ENCODE measurements around the gene DCN. TPM values are rescaled to one million over a fixed set of nuclear protein-coding genes. Genes with fewer than 3 reads are reported as not detected.
A peak's percentile ranks its signal among the peaks of the same experiment; 100 is the strongest.

The DCN gene
- total RNA-seq, 2 donors from 2014 or later: not detected

GRCh38 chr12:91109581-91110310, 72.9 kb downstream of the DCN start:
- Mint-ChIP-seq H3K27ac (no peak overlapping the region), H3K4me1 (no peaks in the 10 kb centered on the region)

GRCh38 chr12:91109148-91109564, 73.5 kb downstream of the DCN start:
- no peaks in the 10 kb centered on the region for H3K4me1 Mint-ChIP-seq
- ATAC-seq (replicated peaks): peak; percentile 59
- H3K4me3 Mint-ChIP-seq: no peak overlapping the region
- no peaks in the 10 kb centered on the region for H3K36me3 Mint-ChIP-seq (ENCODE audit: low read depth)
- peaks cover 4% of the 10 kb centered on the region for H3K27me3 Mint-ChIP-seq
- H3K9me3 Mint-ChIP-seq: no peaks in the 10 kb centered on the region
- no peak overlapping the region for H3K27ac Mint-ChIP-seq

More at GRCh38 chr12:91109581-91110310, 72.9 kb downstream of the DCN start:
- no peak overlapping the region for H3K4me3 Mint-ChIP-seq
- no peaks in the 10 kb centered on the region for H3K36me3 Mint-ChIP-seq (ENCODE audit: low read depth)
- no peaks in the 10 kb centered on the region for H3K9me3 Mint-ChIP-seq
- peaks cover 4% of the 10 kb centered on the region for H3K27me3 Mint-ChIP-seq
- no peak for ATAC-seq (replicated peaks)

- Mint-ChIP-seq H3K36me3 (ENCODE audit: low read depth) (no peaks in the 10 kb centered on the region), H3K4me1 (no peaks in the 10 kb centered on the region), H3K27ac (no peak overlapping the region), H3K27me3 (peaks cover 4% of the 10 kb centered on the region), H3K4me3 (no peak overlapping the region), H3K9me3 (no peaks in the 10 kb centered on the region)
- ATAC-seq (replicated peaks): no peak
Measured at GRCh38 chr12:91108196-91108755, 74.3 kb downstream of the DCN start.

- Mint-ChIP-seq H3K9me3 (no peaks in the 10 kb centered on the region), H3K4me1 (no peaks in the 10 kb centered on the region), H3K27me3 (peaks cover 4% of the 10 kb centered on the region), H3K36me3 (ENCODE audit: low read depth) (no peaks in the 10 kb centered on the region), H3K4me3 (no peak overlapping the region), H3K27ac (no peak overlapping the region)
- ATAC-seq (replicated peaks): no peak
Measured at GRCh38 chr12:91106283-91106682, 76.3 kb downstream of the DCN start.

- H3K27me3 Mint-ChIP-seq: peaks cover 4% of the 10 kb centered on the region
- H3K4me3 Mint-ChIP-seq: no peak overlapping the region
- no peak overlapping the region for H3K27ac Mint-ChIP-seq
- no peaks in the 10 kb centered on the region for H3K4me1 Mint-ChIP-seq
- no peaks in the 10 kb centered on the region for H3K9me3 Mint-ChIP-seq
- H3K36me3 Mint-ChIP-seq (ENCODE audit: low read depth): no peaks in the 10 kb centered on the region
- no peak for ATAC-seq (replicated peaks)
Measured at GRCh38 chr12:91105807-91106206, 76.8 kb downstream of the DCN start.

- H3K9me3 Mint-ChIP-seq: no peaks in the 10 kb centered on the region
- H3K4me1 Mint-ChIP-seq: no peaks in the 10 kb centered on the region
Measured at GRCh38 chr12:91104812-91105466, 77.7 kb downstream of the DCN start.

GRCh38 chr12:91103624-91104023, 79.0 kb downstream of the DCN start:
- Mint-ChIP-seq H3K4me1 (no peaks in the 10 kb centered on the region), H3K27me3 (no peaks in the 10 kb centered on the region), H3K9me3 (no peaks in the 10 kb centered on the region), H3K27ac (no peak overlapping the region), H3K4me3 (no peak overlapping the region), H3K36me3 (ENCODE audit: low read depth) (no peaks in the 10 kb centered on the region)
- ATAC-seq (replicated peaks): no peak

More at GRCh38 chr12:91104812-91105466, 77.7 kb downstream of the DCN start:
- no peak overlapping the region for H3K27ac Mint-ChIP-seq
- ATAC-seq (replicated peaks): no peak
- no peaks in the 10 kb centered on the region for H3K36me3 Mint-ChIP-seq (ENCODE audit: low read depth)
- H3K4me3 Mint-ChIP-seq: no peak overlapping the region
- H3K27me3 Mint-ChIP-seq: peaks cover 2% of the 10 kb centered on the region

GRCh38 chr12:91103101-91103500, 79.5 kb downstream of the DCN start:
- H3K4me1 Mint-ChIP-seq: no peaks in the 10 kb centered on the region
- H3K27ac Mint-ChIP-seq: no peak overlapping the region
- H3K4me3 Mint-ChIP-seq: no peak overlapping the region
- no peak for ATAC-seq (replicated peaks)
- H3K36me3 Mint-ChIP-seq (ENCODE audit: low read depth): no peaks in the 10 kb centered on the region
- H3K27me3 Mint-ChIP-seq: no peaks in the 10 kb centered on the region
- H3K9me3 Mint-ChIP-seq: no peaks in the 10 kb centered on the region

- no peaks in the 10 kb centered on the region for H3K36me3 Mint-ChIP-seq (ENCODE audit: low read depth)
- H3K4me3 Mint-ChIP-seq: no peak overlapping the region
- no peaks in the 10 kb centered on the region for H3K9me3 Mint-ChIP-seq
- no peaks in the 10 kb centered on the region for H3K27me3 Mint-ChIP-seq
- no peak overlapping the region for H3K27ac Mint-ChIP-seq
- ATAC-seq (replicated peaks): no peak
- H3K4me1 Mint-ChIP-seq: no peaks in the 10 kb centered on the region
Measured at GRCh38 chr12:91100906-91101305, 81.7 kb downstream of the DCN start.

GRCh38 chr12:91099836-91100235, 82.8 kb downstream of the DCN start:
- Mint-ChIP-seq H3K36me3 (ENCODE audit: low read depth) (no peaks in the 10 kb centered on the region), H3K4me3 (no peak overlapping the region), H3K27me3 (no peaks in the 10 kb centered on the region), H3K9me3 (no peaks in the 10 kb centered on the region), H3K27ac (no peak overlapping the region), H3K4me1 (no peaks in the 10 kb centered on the region)
- no peak for ATAC-seq (replicated peaks)

GRCh38 chr12:91099341-91099740, 83.3 kb downstream of the DCN start:
- Mint-ChIP-seq H3K4me1 (no peaks in the 10 kb centered on the region), H3K36me3 (ENCODE audit: low read depth) (no peaks in the 10 kb centered on the region), H3K4me3 (no peak overlapping the region), H3K9me3 (no peaks in the 10 kb centered on the region), H3K27me3 (no peaks in the 10 kb centered on the region), H3K27ac (no peak overlapping the region)
- ATAC-seq (replicated peaks): no peak

- no peaks in the 10 kb centered on the region for H3K4me1 Mint-ChIP-seq
- H3K27me3 Mint-ChIP-seq: no peaks in the 10 kb centered on the region
- no peaks in the 10 kb centered on the region for H3K9me3 Mint-ChIP-seq
- H3K4me3 Mint-ChIP-seq: no peak overlapping the region
- H3K36me3 Mint-ChIP-seq (ENCODE audit: low read depth): no peaks in the 10 kb centered on the region
- H3K27ac Mint-ChIP-seq: no peak overlapping the region
- no peak for ATAC-seq (replicated peaks)
Measured at GRCh38 chr12:91098941-91099340, 83.7 kb downstream of the DCN start.

GRCh38 chr12:91098461-91098860, 84.2 kb downstream of the DCN start:
- no peaks in the 10 kb centered on the region for H3K36me3 Mint-ChIP-seq (ENCODE audit: low read depth)
- H3K4me3 Mint-ChIP-seq: no peak overlapping the region
- no peak overlapping the region for H3K27ac Mint-ChIP-seq
- H3K4me1 Mint-ChIP-seq: no peaks in the 10 kb centered on the region
- no peaks in the 10 kb centered on the region for H3K9me3 Mint-ChIP-seq
- no peaks in the 10 kb centered on the region for H3K27me3 Mint-ChIP-seq
- no peak for ATAC-seq (replicated peaks)

- Mint-ChIP-seq H3K9me3 (peaks cover 10% of the 10 kb centered on the region), H3K27me3 (no peaks in the 10 kb centered on the region), H3K4me3 (no peak overlapping the region), H3K4me1 (no peaks in the 10 kb centered on the region), H3K36me3 (ENCODE audit: low read depth) (no peaks in the 10 kb centered on the region), H3K27ac (no peak overlapping the region)
- ATAC-seq (replicated peaks): no peak
Measured at GRCh38 chr12:91094957-91095356, 87.7 kb downstream of the DCN start.

- H3K27me3 Mint-ChIP-seq: no peaks in the 10 kb centered on the region
Measured at GRCh38 chr12:91094032-91094662, 88.5 kb downstream of the DCN start.

More at GRCh38 chr12:91094032-91094662, 88.5 kb downstream of the DCN start:
- no peak for ATAC-seq (replicated peaks)
- no peaks in the 10 kb centered on the region for H3K4me1 Mint-ChIP-seq
- H3K9me3 Mint-ChIP-seq: peaks cover 16% of the 10 kb centered on the region
- H3K4me3 Mint-ChIP-seq: no peak overlapping the region
- no peak overlapping the region for H3K27ac Mint-ChIP-seq
- H3K36me3 Mint-ChIP-seq (ENCODE audit: low read depth): no peaks in the 10 kb centered on the region
